Loucy (cell line): ENCODE results near the gene HMCES.

Experiments
- CTCF ChIP-seq: fragments of 200-600 bp; sonication (generic); conservative IDR thresholded peaks from 2 replicates; pipeline ENCODE4 v1.5.1; 2014; ENCODE audit warnings: mild to moderate bottlenecking, antibody characterized with exemption, low read length
- EZH2phosphoT487 ChIP-seq: fragments of 200-600 bp; IDR thresholded peaks from 2 replicates; pipeline ENCODE4 v1.6.1; 2018; ENCODE audit warnings: antibody characterized with exemption, mild to moderate bottlenecking, moderate library complexity, borderline replicate concordance

GRCh38 chr3:129311054-129311902, 32.6 kb downstream of the HMCES start:
- TF ChIP-seq CTCF (no peak), EZH2phosphoT487 (no peak)
